AG10803 (cell line): ENCODE measurements around the gene IQCN.

Source experiments
- DNase-seq: peaks from one replicate; pipeline ENCODE4 v3.0.0; 2010; ENCODE audit warnings: low read depth
- H3K4me3 ChIP-seq: 2 replicates; pipeline ENCODE4 v1.5.1; 2011; ENCODE audit warnings: mild to moderate bottlenecking, low read length, control low read depth
- CTCF ChIP-seq: conservative IDR thresholded peaks from 2 replicates; pipeline ENCODE4 v1.5.1; 2011; ENCODE audit warnings: mild to moderate bottlenecking, low read length, control low read depth, inconsistent platforms

Gene IQCN

GRCh38 chr19:18230941-18231734 is 43.1 kb downstream of the IQCN start:
- TF ChIP-seq CTCF: no peak
- no peak overlapping the region for H3K4me3 ChIP-seq
- DNase-seq: no peak

GRCh38 chr19:18229915-18230314 is 44.3 kb downstream of the IQCN start:
- H3K4me3 ChIP-seq: no peak overlapping the region
- no peak for DNase-seq
- no peak for TF ChIP-seq CTCF

GRCh38 chr19:18229474-18229873 is 44.8 kb downstream of the IQCN start:
- DNase-seq: no peak
- TF ChIP-seq CTCF: peak; percentile 29
- H3K4me3 ChIP-seq: no peak overlapping the region

GRCh38 chr19:18227781-18228271 is 46.4 kb downstream of the IQCN start:
- DNase-seq: no peak
- H3K4me3 ChIP-seq: no peak overlapping the region
- TF ChIP-seq CTCF: no peak

- DNase-seq: no peak
- no peak for TF ChIP-seq CTCF
Observed at GRCh38 chr19:18226956-18227780, 47.1 kb downstream of the IQCN start.

GRCh38 chr19:18225702-18226468 is 48.4 kb downstream of the IQCN start, which contains the start of gene PDE4C:
Gene PDE4C (minus strand): TSS chr19:18226438. CDS start chr19:18226415, 23 bp downstream.
- DNase-seq: no peak
- TF ChIP-seq CTCF: no peak
- no peak within 1 kb of the TSS for H3K4me3 ChIP-seq

More at GRCh38 chr19:18226956-18227780, 47.1 kb downstream of the IQCN start:
- H3K4me3 ChIP-seq: no peak overlapping the region
